ENCODE measurements around the gene ZIC1. TPM values are rescaled to one million over a fixed set of nuclear protein-coding genes. Genes with fewer than 3 reads are reported as not detected.

The ZIC1 gene
- total RNA-seq, 4 donors from 2014 or later = not detected

GRCh38 chr3:147410526-147411237, 1.5 kb downstream of the ZIC1 start:
- Histone ChIP-seq H3K27me3 (peaks cover 39 to 100% (median 73%) of the 10 kb centered on the region in 4 donors), H3K27ac (no peak overlapping the region), H3K4me1 (peaks cover 18 to 63% (median 31%) of the 10 kb centered on the region in 3 donors), H3K4me3 (peak overlapping the region in 3 of 4 donors; percentile 24 to 56 (median 40)), H3K36me3 (no peaks in the 10 kb centered on the region), H3K9me3 (peaks cover 0 to 47% (median 23%) of the 10 kb centered on the region in 3 donors)
- intact Hi-C loops (cut with DNase I) = no loop called here
- TF ChIP-seq POLR2A (IDR thresholded peaks at IDR 0.05) (no peak), CTCF (IDR thresholded peaks at IDR 0.05) (no peak)
- DNase-seq = no peak
- 8 to 10% methylated on average over 2 to 27 of the region's 61 CpGs for WGBS, 2 donors

GRCh38 chr3:147411238-147411814, 2.2 kb downstream of the ZIC1 start:
- peaks cover 0 to 47% (median 23%) of the 10 kb centered on the region in 3 donors for H3K9me3 ChIP-seq
- peaks cover 38 to 100% (median 68%) of the 10 kb centered on the region in 4 donors for H3K27me3 ChIP-seq
- intact Hi-C loops (cut with DNase I) = no loop called here
- TF ChIP-seq CTCF (IDR thresholded peaks at IDR 0.05) = no peak
- no peak for TF ChIP-seq POLR2A (IDR thresholded peaks at IDR 0.05)
- no peak overlapping the region for H3K27ac ChIP-seq
- no peaks in the 10 kb centered on the region for H3K36me3 ChIP-seq
- peaks cover 18 to 63% (median 31%) of the 10 kb centered on the region in 3 donors for H3K4me1 ChIP-seq
- WGBS, 2 donors = 5 to 10% methylated on average over 14 of the region's 14 CpGs
- H3K4me3 ChIP-seq = peak overlapping the region in 3 of 4 donors; percentile 24 to 56 (median 40)
- DNase-seq = no peak

- intact Hi-C loops (cut with DNase I) = no loop called here
- WGBS, 2 donors = 13 to 22% methylated on average over 20 of the region's 20 CpGs
- DNase-seq = no peak
- H3K27ac ChIP-seq = no peak overlapping the region
- no peak for TF ChIP-seq CTCF (IDR thresholded peaks at IDR 0.05)
- TF ChIP-seq POLR2A (IDR thresholded peaks at IDR 0.05) = no peak
- H3K36me3 ChIP-seq = no peaks in the 10 kb centered on the region
- H3K27me3 ChIP-seq = peaks cover 33 to 100% (median 64%) of the 10 kb centered on the region in 4 donors
- H3K4me1 ChIP-seq = peaks cover 18 to 61% (median 31%) of the 10 kb centered on the region in 3 donors
- peaks cover 0 to 47% (median 23%) of the 10 kb centered on the region in 3 donors for H3K9me3 ChIP-seq
- no peak overlapping the region for H3K4me3 ChIP-seq
Measured at GRCh38 chr3:147411815-147412241, 2.7 kb downstream of the ZIC1 start.

- no peaks in the 10 kb centered on the region for H3K36me3 ChIP-seq
- no peak overlapping the region for H3K27ac ChIP-seq
- peaks cover 18 to 56% (median 31%) of the 10 kb centered on the region in 3 donors for H3K4me1 ChIP-seq
- no peak for DNase-seq
- H3K27me3 ChIP-seq = peaks cover 28 to 100% (median 62%) of the 10 kb centered on the region in 4 donors
- intact Hi-C loops (cut with DNase I) = no loop called here
- H3K9me3 ChIP-seq = peaks cover 0 to 47% (median 23%) of the 10 kb centered on the region in 3 donors
- H3K4me3 ChIP-seq = peak overlapping the region in 1 of 4 donors; percentile 52
- WGBS, 2 donors = 21 to 24% methylated on average over 22 to 25 of the region's 32 CpGs
- TF ChIP-seq CTCF (IDR thresholded peaks at IDR 0.05) (no peak), POLR2A (IDR thresholded peaks at IDR 0.05) (no peak)
Measured at GRCh38 chr3:147412261-147412916, 3.2 kb downstream of the ZIC1 start.
